Mucosa of descending colon (tissue), 3 donors: ENCODE data around the gene TNIK. TPM values are rescaled to one million over a fixed set of nuclear protein-coding genes. Genes with fewer than 3 reads are reported as not detected.

Experiments used
- ATAC-seq: fragments of 200-7000 bp; cut with Tn5 transposase; one replicate; pipeline ENCODE4 v1.9.1; 2020; ENCODE audit warnings: mild to moderate bottlenecking, moderate library complexity
- DNase-seq, 3 donors: peaks; one replicate each; pipeline ENCODE4 v3.0.0-alpha.2; 2020
- H3K36me3 ChIP-seq: fragments of 200-600 bp; one replicate; pipeline ENCODE4 v1.8.0; 2021; ENCODE audit warnings: low read depth, mild to moderate bottlenecking
- H3K4me1 ChIP-seq: fragments of 200-600 bp; one replicate; pipeline ENCODE4 v1.8.0; 2021; ENCODE audit warnings: low read depth, mild to moderate bottlenecking
- H3K4me3 ChIP-seq: fragments of 200-600 bp; one replicate; pipeline ENCODE4 v1.8.0; 2021; ENCODE audit warnings: mild to moderate bottlenecking
- H3K9me3 ChIP-seq: fragments of 200-600 bp; one replicate; pipeline ENCODE4 v1.8.0; 2021; ENCODE audit warnings: mild to moderate bottlenecking
- CTCF ChIP-seq: fragments of 200-600 bp; IDR thresholded peaks from one replicate; pipeline ENCODE4 v1.8.0; 2022; ENCODE audit warnings: antibody characterized with exemption, mild to moderate bottlenecking
- intact Hi-C, 2 donors: fragments of 100-400 bp; cut with DNase I in 1 of 2; cut with micrococcal nuclease in 1 of 2; formaldehyde crosslinking; loops; one replicate each; pipeline versions ENCODE4 v1.11.0 to v1.11.1; 2022; cut with DNase I, micrococcal nuclease
- total RNA-seq, 3 donors: library from RNA; stranded (reverse); fragmentation: NEBNext Ultra II Directional in 2 of 3; extraction: Animal tissue kit (Norgen Biotek cat#: 25700) in 2 of 3; gene quantifications; one replicate each; pipeline versions ENCODE4 v1.2.1 to v1.2.4, GENCODE V29; 2021 to 2023
- donor health status: DM: no; HTN: no; CAD: no; lungs with moderate emphysema.
- donor health status: DM: no; HTN: no; CAD: no.
- donor health status: DM: no; HTN: yes; CAD: no.

The TNIK gene
- total RNA-seq, 3 donors from 2014 or later: 27.2 to 33.0 (median 28.0) TPM

GRCh38 chr3:171317171-171317570, 143.0 kb downstream of the TNIK start:
- no peak for TF ChIP-seq CTCF
- Histone ChIP-seq H3K4me1 (no peaks in the 10 kb centered on the region), H3K9me3 (no peaks in the 10 kb centered on the region), H3K36me3 (no peaks in the 10 kb centered on the region), H3K4me3 (no peak overlapping the region)
- DNase-seq (no peak), ATAC-seq (peak; percentile 36)
- intact Hi-C loops: no loop called here

DNA sequence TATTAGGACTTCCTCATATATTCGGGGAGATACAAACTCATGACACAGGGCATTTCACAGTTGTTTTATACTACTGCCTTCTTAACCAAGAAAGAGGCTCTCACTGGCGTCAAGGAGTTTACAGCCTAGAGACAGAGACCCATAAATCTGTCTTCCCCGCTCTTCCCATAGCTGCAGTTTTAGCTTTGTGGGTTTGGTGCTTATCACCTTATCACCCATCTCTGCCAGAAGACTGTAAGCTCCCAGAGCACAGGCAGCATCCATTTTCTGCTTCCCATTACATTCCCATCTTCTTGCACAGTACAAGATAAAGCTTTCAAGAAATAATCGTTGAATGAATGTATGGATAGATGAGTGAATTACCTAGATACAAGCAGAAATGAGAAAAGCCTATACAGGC, 144.3 kb downstream of the TNIK start:
- ATAC-seq: no peak
- no peak for TF ChIP-seq CTCF

DNA sequence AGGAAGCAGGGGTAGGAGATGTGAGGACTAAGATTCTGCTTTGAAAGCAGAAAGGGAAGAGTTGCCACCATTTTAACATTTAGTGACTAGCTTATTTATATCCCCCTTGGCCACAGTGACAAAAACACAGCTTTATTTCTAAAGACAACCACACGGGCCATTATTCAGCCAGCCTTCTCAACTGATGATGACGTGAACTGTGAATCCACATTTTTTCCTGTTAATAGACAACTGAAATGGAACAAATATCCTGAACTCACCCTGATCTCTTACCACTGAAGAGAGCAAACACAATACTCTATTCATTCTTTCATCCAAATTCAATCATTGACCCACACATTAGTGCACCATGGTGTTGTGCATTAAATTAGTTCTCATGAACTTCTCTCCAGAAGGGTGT, 145.1 kb downstream of the TNIK start:
- no peaks in the 10 kb centered on the region for H3K36me3 ChIP-seq
- H3K4me3 ChIP-seq: no peak overlapping the region
- TF ChIP-seq CTCF: no peak
- no peaks in the 10 kb centered on the region for H3K9me3 ChIP-seq
- intact Hi-C loops: no loop called here
- DNase-seq (no peak), ATAC-seq (no peak)
- no peaks in the 10 kb centered on the region for H3K4me1 ChIP-seq

More for the DNA sequence above, 144.3 kb downstream of the TNIK start:
- intact Hi-C loops: no loop called here
- H3K9me3 ChIP-seq: no peaks in the 10 kb centered on the region
- H3K4me1 ChIP-seq: no peaks in the 10 kb centered on the region
- no peak overlapping the region for H3K4me3 ChIP-seq
- no peaks in the 10 kb centered on the region for H3K36me3 ChIP-seq
- DNase-seq: no peak

DNA sequence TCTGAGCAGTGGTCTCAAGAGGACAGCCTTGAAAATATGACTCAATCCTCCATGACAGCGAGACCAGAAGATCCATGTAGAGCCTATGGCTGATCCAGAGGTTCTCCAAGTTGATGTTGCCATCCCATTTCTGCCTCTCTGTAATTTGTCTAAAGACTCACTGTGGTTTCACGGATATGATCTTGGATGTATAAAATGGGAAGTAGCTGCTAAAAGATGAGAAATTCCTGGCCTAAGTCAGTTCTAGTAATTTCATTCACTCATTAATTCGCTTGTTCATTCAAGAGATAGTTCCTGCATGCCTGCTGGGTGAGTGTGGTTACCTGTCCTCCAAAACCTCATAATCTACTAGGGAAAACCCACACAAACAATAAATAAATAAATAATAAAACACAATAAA, 145.9 kb downstream of the TNIK start:
- Histone ChIP-seq H3K4me1 (no peaks in the 10 kb centered on the region), H3K4me3 (no peak overlapping the region), H3K36me3 (no peaks in the 10 kb centered on the region), H3K9me3 (no peaks in the 10 kb centered on the region)
- intact Hi-C loops: no loop called here
- no peak for ATAC-seq
- DNase-seq: no peak
- TF ChIP-seq CTCF: no peak

DNA sequence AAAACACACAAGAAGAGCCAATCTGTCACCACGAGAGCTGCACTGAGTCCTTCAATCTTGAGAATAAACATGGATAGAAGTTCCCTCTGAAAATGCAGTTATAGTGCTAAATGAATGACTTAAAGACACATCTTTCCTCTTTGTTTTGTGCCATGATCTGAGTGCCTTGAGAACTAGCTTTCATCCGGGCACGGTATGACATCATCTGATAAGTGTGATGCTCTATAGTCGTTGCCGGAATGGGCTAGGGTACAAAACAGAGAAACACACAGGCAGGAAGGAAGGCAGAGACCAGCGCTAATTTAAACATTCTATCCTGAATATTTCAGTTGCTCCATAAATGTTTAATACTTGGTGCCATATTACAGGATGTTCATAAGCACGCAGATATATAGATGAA, 146.5 kb downstream of the TNIK start:
- no peaks in the 10 kb centered on the region for H3K9me3 ChIP-seq
- H3K4me1 ChIP-seq: no peaks in the 10 kb centered on the region
- TF ChIP-seq CTCF: no peak
- DNase-seq (no peak), ATAC-seq (no peak)
- H3K36me3 ChIP-seq: no peaks in the 10 kb centered on the region
- no peak overlapping the region for H3K4me3 ChIP-seq
- intact Hi-C loops: no loop called here

DNA sequence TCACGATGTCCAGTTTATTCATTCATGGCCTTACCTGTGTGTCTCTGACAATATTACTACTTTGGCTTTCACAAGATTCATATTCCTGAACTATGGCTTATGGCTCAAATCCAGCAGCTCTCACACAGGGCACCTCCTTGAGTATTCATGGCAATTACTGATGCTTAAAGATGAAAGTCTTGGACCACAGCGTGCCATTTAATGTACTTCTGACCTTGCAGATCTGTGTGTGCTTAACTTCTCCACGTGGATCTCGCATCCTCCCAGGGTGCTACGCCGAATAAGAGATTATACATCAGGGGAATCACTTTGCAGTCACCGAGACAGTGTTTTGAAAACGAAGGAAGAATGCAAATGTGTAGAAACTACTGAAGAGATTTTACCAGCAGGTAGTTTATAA, 147.5 kb downstream of the TNIK start:
- intact Hi-C loops: no loop called here
- H3K4me3 ChIP-seq: no peak overlapping the region
- ATAC-seq (no peak), DNase-seq (no peak)
- no peaks in the 10 kb centered on the region for H3K36me3 ChIP-seq
- no peak for TF ChIP-seq CTCF
- no peaks in the 10 kb centered on the region for H3K4me1 ChIP-seq
- peaks cover 2% of the 10 kb centered on the region for H3K9me3 ChIP-seq
